Right lobe of liver (tissue), 4 donors: ENCODE results near the gene APC2.

ENCODE experiments used
- CTCF ChIP-seq, 4 donors: fragments of 200-600 bp in 3 of 4; fragments of 450-650 bp in 1 of 4; IDR thresholded peaks; one replicate each; pipeline versions ENCODE4 v1.5.1 to v1.8.0; 2016 to 2022; ENCODE audit warnings: antibody characterized with exemption in 4 of 4, mild to moderate bottlenecking in 2 of 4
- POLR2A ChIP-seq: fragments of 450-650 bp; IDR thresholded peaks from one replicate; pipeline ENCODE4 v1.6.1; 2017; ENCODE audit warnings: antibody characterized with exemption, mild to moderate bottlenecking
- donor health status: DM: no; HTN: no; CAD: no.
- donor health status: DM: no; HTN: no; CAD: no.
- donor health status: DM: no; HTN: yes; CAD: no.

GRCh38 chr19:1449467-1450442, at the start of gene APC2:
- TF ChIP-seq CTCF (IDR thresholded peaks at IDR 0.05) (no peak), POLR2A (no peak)
